A549 (cell line): ENCODE data around the gene GOLGA8J. TPM values are rescaled to one million over a fixed set of nuclear protein-coding genes. Genes with fewer than 3 reads are reported as not detected.

ENCODE experiments used
- ATAC-seq, 2 experiments: fragments of 200-7000 bp in 1 of 2; fragments of >200 bp in 1 of 2; cut with Nextera tagmentation in 1 of 2; cut with Tn5 transposase in 1 of 2; 3 replicates each; pipeline versions ENCODE4 v1.8.0 to v1.9.1; 2018 to 2020; ENCODE audit warnings: mild to moderate bottlenecking in 1 of 2, moderate library complexity in 1 of 2
- CTCF ChIA-PET: fragments of 300-600 bp; sonication (Branson Sonifier 250); formaldehyde crosslinking; extraction: SDS; loops from one replicate; lab custom pipeline; 2021; ENCODE audit warnings: antibody characterized with exemption, inconsistent platforms; lab: Yijun Ruan, JAX
- POLR2A ChIA-PET: fragments of 350-600 bp; formaldehyde crosslinking; extraction: SDS; loops from one replicate; lab custom pipeline; 2021; ENCODE audit warnings: antibody characterized with exemption, inconsistent platforms; lab: Yijun Ruan, JAX
- DNase-seq, 2 experiments: peaks; one replicate each; pipeline versions ENCODE4 v3.0.0 to v3.0.0-alpha.2; 2011 to 2016; ENCODE audit warnings: low read depth in 1 of 2, low spot score in 1 of 2
- FAIRE-seq: peaks from 2 replicates; lab custom pipeline; 2011; peaks lifted over from hg19 to GRCh38; lab: Jason Lieb, UNC
- H3K27ac ChIP-seq, 2 experiments: fragments of >200 bp; sonication (Bioruptor Twin); formaldehyde crosslinking; 3 replicates each; pipeline ENCODE4 v1.5.1; 2016 to 2017
- H3K4me1 ChIP-seq: fragments of >200 bp; sonication (Bioruptor Twin); formaldehyde crosslinking; 3 replicates; pipeline ENCODE4 v1.6.1; 2016
- H3K4me2 ChIP-seq: fragments of >200 bp; sonication (Bioruptor Twin); formaldehyde crosslinking; 3 replicates; pipeline ENCODE4 v1.6.1; 2016
- H3K4me3 ChIP-seq: fragments of >200 bp; sonication (Bioruptor Twin); formaldehyde crosslinking; 3 replicates; pipeline ENCODE4 v1.5.1; 2016
- H3K9me3 ChIP-seq: fragments of >200 bp; sonication (Bioruptor Twin); formaldehyde crosslinking; 3 replicates; pipeline ENCODE4 v1.6.1; 2016
- BHLHE40 ChIP-seq: IDR thresholded peaks from 2 replicates; pipeline ENCODE4 v1.6.1; 2012; ENCODE audit warnings: low read depth, low read length, inconsistent platforms
- CBX8 ChIP-seq: fragments of 200-600 bp; sonication (generic); IDR thresholded peaks from 2 replicates; pipeline ENCODE4 v1.6.1; 2016
- CHD4 ChIP-seq: fragments of 200-600 bp; sonication (generic); IDR thresholded peaks from 2 replicates; pipeline ENCODE4 v1.6.1; 2016; ENCODE audit warnings: antibody characterized with exemption, mild to moderate bottlenecking, borderline replicate concordance
- ESRRA ChIP-seq: fragments of 150-350 bp; IDR thresholded peaks from 2 replicates; pipeline ENCODE4 v1.6.1; 2014; ENCODE audit warnings: mild to moderate bottlenecking, low read length, borderline replicate concordance
- GATA3 ChIP-seq: IDR thresholded peaks from 2 replicates; pipeline ENCODE4 v1.6.1; 2012; ENCODE audit warnings: borderline replicate concordance
- HDAC2 ChIP-seq: fragments of 200-600 bp; sonication (generic); IDR thresholded peaks from 2 replicates; pipeline ENCODE4 v1.6.1; 2016
- JUN ChIP-seq, 2 experiments: fragments of >200 bp; sonication (Bioruptor Twin); formaldehyde crosslinking; IDR thresholded peaks; 2 replicates in 1 of 2; 3 replicates in 1 of 2; pipeline ENCODE4 v1.6.1; 2016 to 2017
- MAFK ChIP-seq: fragments of 450-650 bp; IDR thresholded peaks from 2 replicates; pipeline ENCODE4 v1.6.1; 2014; ENCODE audit not compliant: partially characterized antibody
- MAZ ChIP-seq: fragments of 150-350 bp; IDR thresholded peaks from 2 replicates; pipeline ENCODE4 v1.6.1; 2014; ENCODE audit warnings: antibody characterized with exemption, low read depth, low read length, borderline replicate concordance
- MYC ChIP-seq: IDR thresholded peaks from 2 replicates; pipeline ENCODE4 v1.6.1; 2012; ENCODE audit warnings: mild to moderate bottlenecking, inconsistent platforms, low read length, improper control_type of control experiment, borderline replicate concordance
- NFE2L2 ChIP-seq: fragments of 150-350 bp; conservative IDR thresholded peaks from 2 replicates; pipeline ENCODE4 v1.6.1; 2014; ENCODE audit warnings: low read length
- NPAS2 ChIP-seq: fragments of 250-450 bp; sonication (Bioruptor Pico); IDR thresholded peaks from 2 replicates; pipeline ENCODE4 v1.8.0; 2022; ENCODE audit warnings: mild to moderate bottlenecking, moderate library complexity, borderline replicate concordance
- PHF8 ChIP-seq: fragments of 200-600 bp; sonication (generic); IDR thresholded peaks from 2 replicates; pipeline ENCODE4 v1.6.1; 2016; ENCODE audit warnings: low read depth, mild to moderate bottlenecking, antibody characterized with exemption, moderate library complexity, borderline replicate concordance
- POLR2A ChIP-seq: IDR thresholded peaks from 2 replicates; pipeline ENCODE4 v1.6.1; 2012; ENCODE audit warnings: mild to moderate bottlenecking, low read length
- POLR2AphosphoS2 ChIP-seq: conservative IDR thresholded peaks from 2 replicates; pipeline ENCODE4 v1.6.1; 2012; ENCODE audit warnings: low read length, improper control_type of control experiment, inconsistent platforms
- RARB ChIP-seq: fragments of 250-450 bp; sonication (Bioruptor Pico); IDR thresholded peaks from 2 replicates; pipeline ENCODE4 v1.8.0; 2021; ENCODE audit warnings: mild to moderate bottlenecking, moderate library complexity
- RNF2 ChIP-seq: fragments of 200-600 bp; sonication (generic); IDR thresholded peaks from 2 replicates; pipeline ENCODE4 v1.6.1; 2016; ENCODE audit warnings: low read depth, mild to moderate bottlenecking, antibody characterized with exemption, moderate library complexity, borderline replicate concordance
- TFCP2L1 ChIP-seq: fragments of 250-450 bp; sonication (Bioruptor Pico); IDR thresholded peaks from 2 replicates; pipeline ENCODE4 v1.5.0; 2021; ENCODE audit warnings: mild to moderate bottlenecking
- TP53 ChIP-seq: fragments of 250-450 bp; sonication (Bioruptor Pico); IDR thresholded peaks from 2 replicates; pipeline ENCODE4 v1.5.0; 2021; ENCODE audit warnings: mild to moderate bottlenecking, moderate library complexity
- ZNF302 ChIP-seq: fragments of 250-450 bp; sonication (Bioruptor Pico); IDR thresholded peaks from 2 replicates; pipeline ENCODE4 v1.9.0; 2021; ENCODE audit warnings: inconsistent platforms, mild to moderate bottlenecking, moderate library complexity
- ZSCAN20 ChIP-seq: fragments of 250-450 bp; sonication (Bioruptor Pico); IDR thresholded peaks from 2 replicates; pipeline ENCODE4 v1.8.0; 2022; ENCODE audit warnings: mild to moderate bottlenecking, moderate library complexity
- WGBS: methylation state at CpG from one replicate; pipeline ENCODE4 v1.1.6; 2017; ENCODE audit errors: missing lambda C conversion rate; 5-methylcytosine and 5-hydroxymethylcytosine counted together
- polyA plus RNA-seq, 4 experiments: library from polyadenylated mRNA; depleted of rRNA in 3 of 4; stranded (reverse); fragments of >200 nt; fragmentation: RNase III in 1 of 4; extraction: RNeasy Plus Mini Kit Qiagen cat#74134 plus additional on column Dnase treatment in 1 of 4; gene quantifications; 2 replicates in 3 of 4; 3 replicates in 1 of 4; pipeline ENCODE4 v1.2.3, GENCODE V29; 2011 to 2017
- TF ChIP-seq, protein P1 (sequence below): IDR thresholded peaks from 2 replicates; pipeline ENCODE4 v1.6.1; 2012
- TF ChIP-seq, protein P2 (sequence below): IDR thresholded peaks from 2 replicates; pipeline ENCODE4 v1.6.1; 2012; ENCODE audit warnings: low read depth, borderline replicate concordance
- TF ChIP-seq, protein P3 (sequence below): fragments of >200 bp; sonication (Bioruptor Twin); formaldehyde crosslinking; IDR thresholded peaks from 3 replicates; pipeline ENCODE4 v1.5.1; 2016
- TF ChIP-seq, protein P4 (sequence below): fragments of 250-450 bp; sonication (Bioruptor Pico); IDR thresholded peaks from 2 replicates; pipeline ENCODE4 v1.5.0; 2021; ENCODE audit warnings: mild to moderate bottlenecking, moderate library complexity, borderline replicate concordance
- TF ChIP-seq, protein P5 (sequence below): fragments of >200 bp; sonication (Bioruptor Twin); formaldehyde crosslinking; IDR thresholded peaks from 2 replicates; pipeline ENCODE4 v1.6.1; 2016

The GOLGA8J gene
- polyA plus RNA-seq, 2 of the 4 experiments (the other 2 are of a cell fraction) = 0.09 to 0.23 TPM

DNA sequence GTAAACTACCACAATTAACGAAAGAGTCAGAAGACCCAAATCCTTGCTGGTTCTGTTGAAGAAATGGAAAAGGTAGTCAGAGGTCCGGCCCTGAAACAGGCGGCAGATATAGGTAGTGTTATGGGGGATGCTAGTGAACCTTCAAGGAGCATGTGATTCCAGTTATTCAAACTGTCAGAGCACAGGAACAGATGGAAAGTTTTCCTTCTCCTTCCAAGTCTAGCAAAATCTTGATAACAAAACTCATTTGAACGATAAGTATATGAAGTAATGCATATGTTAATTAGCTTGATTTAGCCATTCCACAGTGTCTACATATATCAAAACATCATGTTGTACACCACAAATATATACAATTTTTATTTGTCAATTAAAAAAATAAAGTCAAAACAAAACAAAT is 26.6 kb upstream of the GOLGA8J start:
- DNase-seq = no peak
- ATAC-seq = no peak
- WGBS = 88% methylated on average over 4 of the region's 4 CpGs
- no peaks in the 10 kb centered on the region for H3K4me1 ChIP-seq
- ChIA-PET CTCF (interaction anchor here (1.3 kb wide), 1 partner anchor 19 kb away, joined by 4 read pairs; no protein-coding TSS in a partner anchor), POLR2A (no interaction called here)
- H3K27ac ChIP-seq = no peak overlapping the region
- no peaks in the 10 kb centered on the region for H3K9me3 ChIP-seq
- TF ChIP-seq CBX8 (no peak), ZNF302 (CRISPR knock-in tag) (no peak), TFCP2L1 (CRISPR knock-in tag) (no peak), POLR2A (no peak), MYC (no peak), RNF2 (no peak), MAFK (no peak), JUN (IDR thresholded peaks at IDR 0.05) (no peak), BHLHE40 (no peak), ESRRA (no peak), CHD4 (no peak), MAZ (no peak), ZSCAN20 (no peak)
- TF ChIP-seq, protein P1, sequence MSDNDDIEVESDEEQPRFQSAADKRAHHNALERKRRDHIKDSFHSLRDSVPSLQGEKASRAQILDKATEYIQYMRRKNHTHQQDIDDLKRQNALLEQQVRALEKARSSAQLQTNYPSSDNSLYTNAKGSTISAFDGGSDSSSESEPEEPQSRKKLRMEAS = no peak
- TF ChIP-seq, protein P2, sequence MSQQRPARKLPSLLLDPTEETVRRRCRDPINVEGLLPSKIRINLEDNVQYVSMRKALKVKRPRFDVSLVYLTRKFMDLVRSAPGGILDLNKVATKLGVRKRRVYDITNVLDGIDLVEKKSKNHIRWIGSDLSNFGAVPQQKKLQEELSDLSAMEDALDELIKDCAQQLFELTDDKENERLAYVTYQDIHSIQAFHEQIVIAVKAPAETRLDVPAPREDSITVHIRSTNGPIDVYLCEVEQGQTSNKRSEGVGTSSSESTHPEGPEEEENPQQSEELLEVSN = no peak
- TF ChIP-seq, protein P3, sequence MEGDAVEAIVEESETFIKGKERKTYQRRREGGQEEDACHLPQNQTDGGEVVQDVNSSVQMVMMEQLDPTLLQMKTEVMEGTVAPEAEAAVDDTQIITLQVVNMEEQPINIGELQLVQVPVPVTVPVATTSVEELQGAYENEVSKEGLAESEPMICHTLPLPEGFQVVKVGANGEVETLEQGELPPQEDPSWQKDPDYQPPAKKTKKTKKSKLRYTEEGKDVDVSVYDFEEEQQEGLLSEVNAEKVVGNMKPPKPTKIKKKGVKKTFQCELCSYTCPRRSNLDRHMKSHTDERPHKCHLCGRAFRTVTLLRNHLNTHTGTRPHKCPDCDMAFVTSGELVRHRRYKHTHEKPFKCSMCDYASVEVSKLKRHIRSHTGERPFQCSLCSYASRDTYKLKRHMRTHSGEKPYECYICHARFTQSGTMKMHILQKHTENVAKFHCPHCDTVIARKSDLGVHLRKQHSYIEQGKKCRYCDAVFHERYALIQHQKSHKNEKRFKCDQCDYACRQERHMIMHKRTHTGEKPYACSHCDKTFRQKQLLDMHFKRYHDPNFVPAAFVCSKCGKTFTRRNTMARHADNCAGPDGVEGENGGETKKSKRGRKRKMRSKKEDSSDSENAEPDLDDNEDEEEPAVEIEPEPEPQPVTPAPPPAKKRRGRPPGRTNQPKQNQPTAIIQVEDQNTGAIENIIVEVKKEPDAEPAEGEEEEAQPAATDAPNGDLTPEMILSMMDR = no peak
- TF ChIP-seq, protein P4, sequence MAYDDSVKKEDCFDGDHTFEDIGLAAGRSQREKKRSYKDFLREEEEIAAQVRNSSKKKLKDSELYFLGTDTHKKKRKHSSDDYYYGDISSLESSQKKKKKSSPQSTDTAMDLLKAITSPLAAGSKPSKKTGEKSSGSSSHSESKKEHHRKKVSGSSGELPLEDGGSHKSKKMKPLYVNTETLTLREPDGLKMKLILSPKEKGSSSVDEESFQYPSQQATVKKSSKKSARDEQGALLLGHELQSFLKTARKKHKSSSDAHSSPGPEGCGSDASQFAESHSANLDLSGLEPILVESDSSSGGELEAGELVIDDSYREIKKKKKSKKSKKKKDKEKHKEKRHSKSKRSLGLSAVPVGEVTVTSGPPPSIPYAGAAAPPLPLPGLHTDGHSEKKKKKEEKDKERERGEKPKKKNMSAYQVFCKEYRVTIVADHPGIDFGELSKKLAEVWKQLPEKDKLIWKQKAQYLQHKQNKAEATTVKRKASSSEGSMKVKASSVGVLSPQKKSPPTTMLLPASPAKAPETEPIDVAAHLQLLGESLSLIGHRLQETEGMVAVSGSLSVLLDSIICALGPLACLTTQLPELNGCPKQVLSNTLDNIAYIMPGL = no peak
- H3K4me3 ChIP-seq = no peak overlapping the region
- no peak overlapping the region for H3K4me2 ChIP-seq
- no peak for FAIRE-seq

DNA sequence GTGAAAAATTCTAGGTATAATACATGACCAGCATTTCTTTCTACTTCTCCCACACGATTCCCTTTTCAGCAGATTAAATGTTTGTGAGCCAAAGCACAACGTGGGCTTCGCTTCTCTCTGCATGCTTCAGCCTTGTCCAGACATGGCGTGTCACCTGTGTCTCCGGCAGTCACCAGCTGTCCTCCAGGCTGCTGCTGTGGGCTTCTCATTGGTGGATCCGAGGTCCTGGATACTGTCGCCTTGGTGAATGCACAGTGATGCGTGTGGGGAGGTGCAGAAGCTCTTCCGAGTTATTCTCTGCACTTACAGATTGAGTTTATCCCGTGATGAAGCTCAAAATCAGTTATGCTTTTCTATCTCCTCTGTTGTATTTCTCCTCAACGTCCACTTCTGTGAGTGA is 23.0 kb upstream of the GOLGA8J start:
- H3K27ac ChIP-seq = no peak overlapping the region
- no peak for FAIRE-seq
- H3K4me2 ChIP-seq = no peak overlapping the region
- WGBS = 68% methylated on average over 11 of the region's 11 CpGs
- TF ChIP-seq POLR2A (no peak), GATA3 (no peak), ESRRA (no peak), TP53 (CRISPR knock-in tag) (no peak), NPAS2 (no peak), CHD4 (no peak), PHF8 (no peak), TFCP2L1 (CRISPR knock-in tag) (no peak), RARB (CRISPR knock-in tag) (no peak), POLR2AphosphoS2 (no peak), NFE2L2 (no peak), HDAC2 (no peak)
- TF ChIP-seq, protein P5, sequence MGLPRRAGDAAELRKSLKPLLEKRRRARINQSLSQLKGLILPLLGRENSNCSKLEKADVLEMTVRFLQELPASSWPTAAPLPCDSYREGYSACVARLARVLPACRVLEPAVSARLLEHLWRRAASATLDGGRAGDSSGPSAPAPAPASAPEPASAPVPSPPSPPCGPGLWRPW = no peak
- TF ChIP-seq, all 56 proteins: peak for 0
- no peaks in the 10 kb centered on the region for H3K9me3 ChIP-seq
- H3K4me1 ChIP-seq = peaks cover 9% of the 10 kb centered on the region
- ATAC-seq (no peak), DNase-seq (no peak)
- ChIA-PET POLR2A (no interaction called here), CTCF (interaction anchor here (1.2 to 7.9 kb wide), 6 partner anchors 12 to 392 kb away, joined by 4 to 68 read pairs (median 6); no protein-coding TSS in a partner anchor)
- H3K4me3 ChIP-seq = no peak overlapping the region
